Measurements from ENCODE around the gene TNFRSF25.

GRCh38 chr1:6447016-6447817 is 18.8 kb downstream of the TNFRSF25 start:
- no peak for TF ChIP-seq CTCF (IDR thresholded peaks at IDR 0.05)
- TF ChIP-seq POLR2AphosphoS5 (IDR thresholded peaks at IDR 0.05), result no peak
